Progenitor cell of endocrine pancreas (in vitro differentiated cells): ENCODE measurements around the gene CAVIN2. TPM values are rescaled to one million over a fixed set of nuclear protein-coding genes. Genes with fewer than 3 reads are reported as not detected.

Experiments
- DNase-seq: peaks from one replicate; pipeline ENCODE4 v3.0.0; 2021; ENCODE audit warnings: low spot score; ENCODE audit not compliant: unreplicated experiment
- H3K27ac Mint-ChIP-seq: 2 replicates; pipeline ENCODE4 v1.8.0; 2021; ENCODE audit warnings: mild to moderate bottlenecking, moderate library complexity, mixed read lengths
- H3K27me3 Mint-ChIP-seq: 2 replicates; pipeline ENCODE4 v1.8.0; 2021; ENCODE audit warnings: mixed read lengths
- H3K36me3 Mint-ChIP-seq: 2 replicates; pipeline ENCODE4 v1.8.0; 2022; ENCODE audit warnings: mixed read lengths; ENCODE audit not compliant: insufficient read depth
- H3K4me1 Mint-ChIP-seq: 2 replicates; pipeline ENCODE4 v1.8.0; 2021; ENCODE audit warnings: low read depth, mixed read lengths
- H3K4me3 Mint-ChIP-seq: 2 replicates; pipeline ENCODE4 v1.8.0; 2021; ENCODE audit warnings: low read depth, mild to moderate bottlenecking, moderate library complexity, mixed read lengths
- H3K9me3 Mint-ChIP-seq: 2 replicates; pipeline ENCODE4 v1.8.0; 2021; ENCODE audit warnings: low read depth, mixed read lengths
- total RNA-seq: library from RNA; stranded (reverse); gene quantifications from 2 replicates; pipeline ENCODE4 v1.2.1, GENCODE V29; 2021
- TF ChIP-seq, protein P1 (sequence below): fragments of 200-600 bp; sonication (generic); IDR thresholded peaks from one replicate; pipeline ENCODE4 v1.5.0; 2021; ENCODE audit warnings: antibody characterized with exemption, mild to moderate bottlenecking; ENCODE audit not compliant: unreplicated experiment

CAVIN2 gene
- total RNA-seq, 1 donor from 2014 or later, result 0.17 TPM

DNA sequence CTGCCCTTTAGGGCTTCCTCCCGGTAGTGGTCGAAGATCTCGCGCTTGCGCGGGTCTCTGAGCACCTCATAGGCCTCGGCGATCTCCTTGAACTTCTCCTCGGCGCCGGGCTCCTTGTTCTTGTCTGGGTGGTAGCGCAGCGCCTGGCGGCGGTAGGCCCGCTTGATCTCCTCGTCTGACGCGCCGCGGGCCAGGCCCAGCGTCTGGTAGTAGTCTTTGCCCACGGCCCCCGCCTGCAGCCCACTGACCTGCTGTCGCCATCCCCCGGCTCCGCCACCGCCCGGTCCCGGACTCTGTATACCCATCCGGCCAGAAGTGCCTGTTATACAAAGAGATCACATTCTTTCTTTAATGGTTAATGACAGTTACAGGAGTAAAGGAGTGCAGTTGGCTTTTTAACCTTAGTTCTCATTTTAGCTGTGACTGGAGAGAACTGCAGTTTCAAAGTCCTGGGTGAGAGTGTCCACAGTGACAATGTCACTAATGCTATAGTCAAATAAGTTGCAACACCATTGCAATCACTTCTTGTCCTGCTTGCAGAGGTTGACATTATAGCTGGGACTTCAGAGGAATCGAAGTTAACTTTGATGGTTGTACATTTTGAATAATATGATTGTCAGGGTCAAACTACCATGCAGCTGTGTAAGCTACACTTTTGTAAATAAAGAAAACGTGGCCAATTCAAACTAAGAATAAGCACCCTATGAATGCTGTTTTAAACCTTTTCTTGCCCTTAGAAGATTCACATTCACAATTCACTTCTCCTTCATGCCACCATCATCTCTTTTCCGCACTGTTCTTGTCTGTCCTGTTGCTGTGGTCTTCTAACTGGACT lies 35.3 kb upstream of the CAVIN2 start:
- Mint-ChIP-seq H3K36me3 (no peaks in the 10 kb centered on the region), H3K27ac (peak overlapping the region; percentile 43), H3K27me3 (no peaks in the 10 kb centered on the region), H3K4me1 (peaks cover 16% of the 10 kb centered on the region), H3K9me3 (peaks cover 4% of the 10 kb centered on the region), H3K4me3 (no peak overlapping the region)
- DNase-seq, result no peak
- TF ChIP-seq, protein P1, sequence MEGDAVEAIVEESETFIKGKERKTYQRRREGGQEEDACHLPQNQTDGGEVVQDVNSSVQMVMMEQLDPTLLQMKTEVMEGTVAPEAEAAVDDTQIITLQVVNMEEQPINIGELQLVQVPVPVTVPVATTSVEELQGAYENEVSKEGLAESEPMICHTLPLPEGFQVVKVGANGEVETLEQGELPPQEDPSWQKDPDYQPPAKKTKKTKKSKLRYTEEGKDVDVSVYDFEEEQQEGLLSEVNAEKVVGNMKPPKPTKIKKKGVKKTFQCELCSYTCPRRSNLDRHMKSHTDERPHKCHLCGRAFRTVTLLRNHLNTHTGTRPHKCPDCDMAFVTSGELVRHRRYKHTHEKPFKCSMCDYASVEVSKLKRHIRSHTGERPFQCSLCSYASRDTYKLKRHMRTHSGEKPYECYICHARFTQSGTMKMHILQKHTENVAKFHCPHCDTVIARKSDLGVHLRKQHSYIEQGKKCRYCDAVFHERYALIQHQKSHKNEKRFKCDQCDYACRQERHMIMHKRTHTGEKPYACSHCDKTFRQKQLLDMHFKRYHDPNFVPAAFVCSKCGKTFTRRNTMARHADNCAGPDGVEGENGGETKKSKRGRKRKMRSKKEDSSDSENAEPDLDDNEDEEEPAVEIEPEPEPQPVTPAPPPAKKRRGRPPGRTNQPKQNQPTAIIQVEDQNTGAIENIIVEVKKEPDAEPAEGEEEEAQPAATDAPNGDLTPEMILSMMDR, result no peak

DNA sequence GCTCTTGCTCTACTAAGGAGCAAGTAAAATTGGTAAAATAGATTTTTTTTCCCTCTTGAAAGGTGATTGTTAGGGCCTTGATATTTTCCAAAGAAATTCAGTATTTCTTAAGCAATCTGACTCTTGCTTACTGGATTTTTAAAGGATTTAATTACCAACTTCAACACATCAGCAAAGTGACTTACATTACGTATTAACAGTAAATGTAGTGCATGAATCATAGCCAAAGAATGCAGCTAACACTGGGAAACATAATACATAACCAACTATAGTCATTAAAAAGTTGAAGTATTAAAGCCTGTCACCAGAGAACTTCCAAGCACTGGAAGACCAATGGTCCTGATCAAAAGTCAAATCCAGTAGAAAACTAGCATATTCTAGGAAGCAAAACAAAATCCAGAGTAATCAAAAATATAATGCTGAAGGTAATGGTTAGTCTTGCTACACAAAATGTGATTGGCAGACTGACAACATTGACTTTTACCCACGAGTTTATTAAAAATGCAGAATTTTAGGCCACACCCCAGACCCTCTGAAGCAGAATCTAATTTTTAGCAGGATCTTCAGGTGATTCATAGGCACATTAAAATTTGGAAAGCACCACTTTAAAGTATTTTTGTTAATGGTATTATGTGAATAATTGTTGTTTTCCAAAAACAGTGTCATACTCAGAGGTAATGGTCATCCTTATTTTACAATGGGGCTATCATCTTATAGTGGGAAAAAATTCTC lies 31.8 kb upstream of the CAVIN2 start:
- H3K4me3 Mint-ChIP-seq, result no peak overlapping the region
- H3K36me3 Mint-ChIP-seq, result no peaks in the 10 kb centered on the region
- no peak for DNase-seq
- H3K9me3 Mint-ChIP-seq, result peaks cover 4% of the 10 kb centered on the region
- no peak overlapping the region for H3K27ac Mint-ChIP-seq
- TF ChIP-seq, protein P1, result no peak
- peaks cover 4% of the 10 kb centered on the region for H3K4me1 Mint-ChIP-seq
- H3K27me3 Mint-ChIP-seq, result no peaks in the 10 kb centered on the region

GRCh38 chr2:191877875-191878274 lies 31.0 kb upstream of the CAVIN2 start:
- no peaks in the 10 kb centered on the region for H3K27me3 Mint-ChIP-seq
- H3K27ac Mint-ChIP-seq, result no peak overlapping the region
- H3K9me3 Mint-ChIP-seq, result peaks cover 4% of the 10 kb centered on the region
- H3K36me3 Mint-ChIP-seq, result no peaks in the 10 kb centered on the region
- TF ChIP-seq, protein P1, result no peak
- no peak for DNase-seq
- H3K4me1 Mint-ChIP-seq, result peaks cover 4% of the 10 kb centered on the region
- H3K4me3 Mint-ChIP-seq, result no peak overlapping the region

DNA sequence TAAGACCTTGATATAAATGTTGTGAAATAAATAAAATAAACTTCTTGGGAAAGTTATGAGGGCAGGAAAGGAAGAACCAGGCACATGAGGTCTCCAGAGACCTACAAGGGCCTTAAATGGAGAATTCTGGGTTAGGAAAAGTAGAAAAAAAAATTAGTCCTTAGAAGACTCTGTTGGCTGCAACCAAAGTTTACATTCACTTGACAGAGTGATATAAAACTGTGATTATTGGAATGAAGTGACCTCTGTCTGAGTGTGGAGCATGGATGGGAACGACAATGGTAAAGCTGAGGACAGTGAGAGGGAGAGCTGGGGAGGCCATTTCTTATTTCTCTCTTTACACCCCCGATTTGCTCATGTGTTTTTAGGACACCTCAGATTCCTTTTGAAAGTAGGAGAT lies 29.0 kb upstream of the CAVIN2 start:
- Mint-ChIP-seq H3K27ac (no peak overlapping the region), H3K9me3 (no peaks in the 10 kb centered on the region), H3K36me3 (no peaks in the 10 kb centered on the region), H3K27me3 (no peaks in the 10 kb centered on the region), H3K4me3 (no peak overlapping the region), H3K4me1 (peaks cover 4% of the 10 kb centered on the region)
- no peak for DNase-seq
- TF ChIP-seq, protein P1, result no peak

DNA sequence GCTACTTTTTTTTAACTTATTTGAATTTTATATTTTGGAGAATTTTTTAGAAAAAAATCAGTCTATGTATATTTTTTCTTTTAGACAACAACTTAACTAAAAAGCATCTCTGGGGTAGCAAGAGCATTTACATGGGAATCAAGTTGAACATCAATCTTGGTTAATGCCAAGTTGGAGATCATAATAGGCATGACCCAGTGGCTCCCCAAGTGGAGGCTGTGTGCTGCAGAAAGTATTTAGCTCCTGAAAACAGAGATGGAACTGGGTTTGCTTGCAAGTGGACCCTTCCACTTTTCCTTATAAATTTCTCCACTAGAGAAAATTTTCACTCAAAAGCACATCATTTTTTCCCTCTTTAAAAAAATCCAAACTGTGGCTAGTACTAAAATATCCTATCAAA lies 23.9 kb upstream of the CAVIN2 start:
- TF ChIP-seq, protein P1, result no peak
- H3K27me3 Mint-ChIP-seq, result no peaks in the 10 kb centered on the region
- H3K9me3 Mint-ChIP-seq, result no peaks in the 10 kb centered on the region
- no peak for DNase-seq
- H3K4me1 Mint-ChIP-seq, result peaks cover 16% of the 10 kb centered on the region
- no peak overlapping the region for H3K4me3 Mint-ChIP-seq
- no peak overlapping the region for H3K27ac Mint-ChIP-seq
- no peaks in the 10 kb centered on the region for H3K36me3 Mint-ChIP-seq
